ENCODE measurements around the gene MRC2.
"Not testable (repeated sequence)": the region's sequence is repeated elsewhere in the genome, so short reads cannot be mapped to it uniquely, and the experiment has no call there.

Gene MRC2

DNA sequence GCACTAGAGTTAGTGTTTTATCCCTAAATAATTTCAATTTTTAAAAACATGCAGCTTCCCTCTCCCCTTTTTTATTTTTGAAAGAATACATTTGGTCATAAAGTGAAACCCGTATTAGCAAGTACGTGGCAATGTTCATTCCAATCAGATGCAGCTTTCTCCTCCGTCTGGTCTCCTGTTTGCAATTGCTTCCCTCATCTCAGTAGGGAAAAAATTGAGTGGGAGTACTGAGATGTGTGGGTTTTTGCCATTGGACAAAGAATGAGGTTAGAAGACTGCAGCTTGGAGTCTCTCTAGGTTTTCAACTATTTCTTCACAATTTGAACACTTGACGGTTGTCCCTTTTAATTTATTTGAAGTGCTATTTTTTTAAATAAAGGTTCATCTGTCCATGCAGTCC is 14.4 kb upstream of the MRC2 start:
- in situ Hi-C loops (cut with MboI; ENCODE audit: low sequenced_read_pairs) = not testable (repeated sequence)

- in situ Hi-C loops (cut with MboI; ENCODE audit: low sequenced_read_pairs) = no loop called here
Observed at GRCh38 chr17:62614142-62614541, 13.3 kb upstream of the MRC2 start.

DNA sequence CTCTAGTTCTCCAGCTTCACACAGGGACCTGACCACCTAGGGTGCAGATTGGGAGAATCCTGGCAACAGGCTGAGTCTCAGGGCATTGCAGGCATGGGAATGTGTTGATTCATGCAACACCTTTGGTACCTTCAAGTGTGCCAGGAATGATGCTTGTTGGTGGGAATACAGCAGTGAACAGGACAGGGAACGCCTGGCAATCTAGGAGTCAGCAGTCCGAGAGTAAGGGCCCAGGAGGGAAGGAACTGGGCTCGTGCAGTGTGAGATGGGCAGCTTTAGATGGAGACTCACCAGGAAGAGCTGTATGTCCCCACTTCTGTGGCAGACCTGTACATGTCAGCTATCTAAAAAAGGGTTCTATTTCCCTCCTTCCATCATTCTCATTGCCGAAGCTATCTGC is 12.0 kb upstream of the MRC2 start:
- in situ Hi-C loops (cut with MboI; ENCODE audit: low sequenced_read_pairs) = no loop called here

GRCh38 chr17:62616993-62617893 is 10.2 kb upstream of the MRC2 start:
- in situ Hi-C loops (cut with MboI; ENCODE audit: low sequenced_read_pairs) = no loop called here

DNA sequence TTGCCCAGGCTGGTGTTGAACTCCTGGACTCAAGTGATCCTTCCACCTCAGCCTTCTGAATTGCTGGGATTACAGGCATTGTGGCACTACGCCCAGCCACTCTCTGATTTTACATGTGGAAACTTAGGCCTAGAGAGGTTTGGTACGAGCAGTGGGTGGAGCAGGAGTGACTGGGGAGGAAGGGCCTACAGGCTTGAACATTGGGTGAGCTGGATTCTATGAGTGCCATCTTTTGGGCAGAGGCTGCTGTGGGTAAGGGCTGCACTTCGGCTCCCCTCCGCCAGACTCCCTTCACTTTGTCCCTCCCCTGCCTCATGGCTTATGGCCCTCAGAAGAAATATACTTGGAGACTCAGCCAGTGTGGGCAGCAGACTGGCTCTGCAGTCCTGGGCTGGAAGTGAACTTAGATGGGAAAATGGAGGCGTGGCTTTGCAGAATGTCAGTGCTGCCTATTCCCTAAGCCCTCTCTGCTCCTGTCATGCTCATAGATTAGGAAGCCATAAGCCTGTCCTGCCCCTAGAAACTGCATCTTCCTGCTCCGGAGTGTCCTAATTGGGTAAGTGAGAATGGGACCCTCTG is 9.5 kb upstream of the MRC2 start:
- in situ Hi-C loops (cut with MboI; ENCODE audit: low sequenced_read_pairs) = no loop called here

DNA sequence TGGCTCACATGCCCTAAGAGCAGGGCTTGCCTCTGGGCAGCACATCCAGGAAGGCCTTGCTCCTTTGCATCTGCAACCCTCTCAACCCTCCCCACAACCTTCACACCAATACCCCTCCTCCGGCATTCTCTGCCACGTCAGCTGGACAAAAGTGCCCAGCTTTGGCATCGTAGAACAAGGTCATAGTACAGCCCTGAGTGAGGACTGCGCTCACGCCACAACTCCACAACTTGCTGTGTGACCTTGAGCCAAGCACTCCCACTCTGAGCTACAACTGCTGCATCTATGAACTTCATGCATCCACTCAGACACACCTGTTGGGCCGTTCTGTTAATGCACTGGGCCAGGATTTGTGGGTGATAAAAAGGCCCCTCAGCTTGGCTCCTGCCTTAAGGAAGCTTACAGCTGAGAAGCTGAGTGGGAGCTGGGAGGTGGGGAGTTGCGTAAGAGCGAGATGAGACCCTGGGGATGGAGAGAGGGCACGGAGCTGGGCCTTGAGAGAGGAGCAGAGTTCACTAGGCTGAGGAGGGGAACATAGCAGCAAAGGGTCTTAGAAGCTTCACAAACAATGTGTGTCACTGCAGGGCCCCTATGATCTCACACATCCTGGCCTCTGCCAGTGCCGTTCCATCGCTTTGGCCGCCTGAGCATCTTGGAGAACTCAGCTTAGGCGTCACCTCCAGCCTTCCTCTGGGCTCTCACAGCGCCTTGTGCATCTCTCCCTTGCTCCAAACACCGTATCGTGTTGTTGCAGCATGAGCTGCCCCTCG is 8.6 kb upstream of the MRC2 start:
- in situ Hi-C loops (cut with MboI; ENCODE audit: low sequenced_read_pairs) = no loop called here

GRCh38 chr17:62619417-62620155 is 7.9 kb upstream of the MRC2 start:
- in situ Hi-C loops (cut with MboI; ENCODE audit: low sequenced_read_pairs) = no loop called here

- in situ Hi-C loops (cut with MboI; ENCODE audit: low sequenced_read_pairs) = no loop called here
Observed at GRCh38 chr17:62621223-62621622, 6.2 kb upstream of the MRC2 start.

- in situ Hi-C loops (cut with MboI; ENCODE audit: low sequenced_read_pairs) = no loop called here
Observed at GRCh38 chr17:62625184-62625869, 2.1 kb upstream of the MRC2 start.

GRCh38 chr17:62625870-62626200 is 1.6 kb upstream of the MRC2 start:
- in situ Hi-C loops (cut with MboI; ENCODE audit: low sequenced_read_pairs) = no loop called here

DNA sequence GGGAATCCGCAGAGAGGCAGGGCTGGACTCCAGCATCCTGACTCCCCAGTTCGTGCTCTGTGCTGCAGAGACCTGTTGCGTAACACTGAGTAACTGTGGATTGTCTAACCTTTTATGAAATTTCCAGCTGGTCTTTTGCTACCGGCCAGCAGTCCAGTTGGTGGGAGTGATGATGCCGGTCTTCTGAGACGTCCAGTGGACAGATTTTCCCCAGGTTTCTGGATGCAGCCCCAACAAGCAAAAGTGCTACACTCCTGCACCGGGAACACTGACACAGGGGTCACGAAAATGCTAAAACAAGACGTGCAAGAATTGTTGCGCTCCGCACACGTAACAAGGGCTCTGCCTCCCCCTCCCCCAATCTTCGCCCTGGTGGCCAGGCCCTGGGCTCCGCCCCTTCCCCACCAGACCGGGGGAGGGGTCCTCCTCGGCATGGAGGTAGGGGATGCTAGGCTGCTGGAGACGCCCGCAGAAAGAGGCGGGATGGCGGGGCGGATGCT is 701 bp upstream of the MRC2 start:
- in situ Hi-C loops (cut with MboI; ENCODE audit: low sequenced_read_pairs) = no loop called here

- in situ Hi-C loops (cut with MboI; ENCODE audit: low sequenced_read_pairs) = no loop called here
Observed at GRCh38 chr17:62627904-62628633, 599 bp downstream of the MRC2 start.

DNA sequence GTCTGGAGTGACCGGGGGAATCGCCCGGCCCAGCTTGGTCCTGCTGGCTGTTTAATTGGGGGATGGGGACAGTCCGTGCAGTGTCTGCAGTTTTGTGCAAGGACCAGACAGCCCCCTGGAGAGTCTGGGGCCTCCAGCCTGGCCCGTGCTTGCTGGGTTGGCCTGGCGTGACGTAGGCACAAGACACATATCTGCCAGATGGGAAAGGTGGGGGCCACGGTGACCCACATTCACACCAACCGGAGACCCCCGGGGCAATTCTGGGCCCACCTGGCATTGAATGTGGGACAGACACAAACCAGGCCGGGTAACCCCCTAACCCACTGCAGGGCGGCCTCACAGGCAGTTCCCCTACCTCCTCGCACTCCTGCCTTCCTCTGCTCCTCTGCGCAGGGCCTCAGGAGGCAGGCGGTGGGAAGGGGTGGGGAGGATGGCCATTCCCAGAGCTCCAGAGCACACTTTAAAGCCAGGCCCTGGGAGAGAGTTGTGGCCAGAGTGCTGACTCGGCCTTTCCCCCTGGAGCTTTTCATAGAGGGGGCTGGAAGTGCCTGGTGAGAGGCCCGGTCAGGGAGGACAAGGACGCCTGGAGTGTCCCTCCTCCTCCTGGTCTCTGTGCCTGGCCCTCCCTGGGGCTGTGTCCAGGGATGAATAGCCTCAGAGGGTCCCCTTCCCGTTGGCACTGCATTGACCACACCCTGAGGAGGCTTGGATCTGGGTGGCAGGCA is 1.5 kb downstream of the MRC2 start:
- in situ Hi-C loops (cut with MboI; ENCODE audit: low sequenced_read_pairs) = no loop called here

DNA sequence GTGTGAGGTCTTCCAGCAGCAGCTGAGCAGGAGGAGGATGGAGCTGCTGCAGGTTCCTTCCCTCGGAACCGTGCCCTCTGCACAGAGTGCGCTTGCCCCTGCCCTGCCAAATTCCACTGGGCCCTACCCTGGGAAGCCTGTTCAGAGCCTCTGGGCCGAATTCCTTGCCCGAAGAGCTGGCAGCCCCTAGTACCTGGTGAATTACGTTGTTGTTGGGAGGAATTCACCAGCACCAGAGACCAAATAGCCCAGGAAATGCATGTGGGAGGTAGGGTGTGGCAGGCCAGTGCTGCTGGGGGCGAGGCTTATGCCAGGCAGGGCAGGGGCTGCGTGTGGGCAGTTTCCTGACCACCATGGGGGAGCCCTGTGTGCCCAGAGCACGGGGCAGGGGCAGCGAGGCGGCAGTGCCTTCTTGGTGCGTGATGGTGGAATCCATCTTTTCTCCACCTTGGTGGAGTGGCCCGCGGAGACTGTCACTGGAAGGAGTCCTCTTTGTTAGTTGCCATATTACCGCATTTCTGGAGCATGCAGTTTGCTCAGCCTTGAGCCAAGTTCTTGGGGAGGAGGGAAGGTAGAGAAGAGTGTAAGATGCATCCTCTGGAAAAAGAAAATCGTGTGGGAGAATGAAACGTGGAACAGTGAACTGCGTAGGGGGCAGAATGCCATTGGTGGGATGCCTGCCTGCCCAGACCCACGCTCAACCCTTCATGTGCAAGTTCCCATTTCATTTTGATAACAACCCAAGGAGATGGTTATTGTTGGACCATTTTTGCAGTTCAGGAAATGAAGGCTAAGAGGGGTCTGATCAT is 2.3 kb downstream of the MRC2 start:
- in situ Hi-C loops (cut with MboI; ENCODE audit: low sequenced_read_pairs) = no loop called here

GRCh38 chr17:62630365-62631085 is 3.1 kb downstream of the MRC2 start:
- in situ Hi-C loops (cut with MboI; ENCODE audit: low sequenced_read_pairs) = no loop called here

- in situ Hi-C loops (cut with MboI; ENCODE audit: low sequenced_read_pairs) = no loop called here
Observed at GRCh38 chr17:62631086-62631935, 3.8 kb downstream of the MRC2 start.

All from HL-60/S4 treated with phorbol 12-myristate 13-acetate at 8.2 ng/mL for 4 days and 3 days (cell line).